Endothelial cell of umbilical vein (primary cell): ENCODE measurements around the gene KCNMA1. TPM values are rescaled to one million over a fixed set of nuclear protein-coding genes. Genes with fewer than 3 reads are reported as not detected.

ENCODE experiments used
- BruUV-seq: library from RNA; stranded (reverse); fragments of 400-500 nt; replicated peaks from 2 replicates; lab custom pipeline; 2021; lab: Mats Ljungman, UMichigan
- CTCF ChIA-PET: fragments of 300-600, 350-600 bp; sonication (Branson Sonifier 250); formaldehyde crosslinking; loops from one replicate; lab custom pipeline; 2021; ENCODE audit warnings: antibody characterized with exemption, inconsistent platforms; lab: Charles Lee
- POLR2A ChIA-PET: fragments of 300-600, 350-600 bp; sonication (Branson Sonifier 250); formaldehyde crosslinking; loops from one replicate; lab custom pipeline; 2021; ENCODE audit warnings: antibody characterized with exemption, inconsistent platforms; lab: Charles Lee
- DNase-seq: peaks from one replicate; pipeline ENCODE4 v3.0.0-alpha.2; 2011; ENCODE audit warnings: low read depth, low spot score
- FAIRE-seq: peaks from 2 replicates; lab custom pipeline; 2011; peaks lifted over from hg19 to GRCh38; lab: Jason Lieb, UNC
- H2AFZ ChIP-seq: 2 replicates; pipeline ENCODE4 v1.6.0; 2012; ENCODE audit warnings: low read depth, low read length, control low read depth, inconsistent platforms
- H3K27ac ChIP-seq: 2 replicates; pipeline ENCODE4 v1.5.1; 2011; ENCODE audit warnings: low read depth, mild to moderate bottlenecking, control low read depth, low read length, moderate library complexity; ENCODE audit not compliant: insufficient read depth
- H3K27me3 ChIP-seq, 2 experiments: 2 replicates each; pipeline versions ENCODE4 v1.6.0 to v1.6.1; 2011; ENCODE audit warnings: low read length in 2 of 2, mixed read lengths in 1 of 2; ENCODE audit not compliant: control insufficient read depth in 2 of 2, insufficient read depth in 2 of 2
- H3K36me3 ChIP-seq, 2 experiments: 2 replicates in 1 of 2; 3 replicates in 1 of 2; pipeline ENCODE4 v1.5.1; 2011; ENCODE audit warnings: low read length in 2 of 2, mild to moderate bottlenecking in 1 of 2, moderate library complexity in 1 of 2; ENCODE audit not compliant: control insufficient read depth in 2 of 2, insufficient read depth in 2 of 2; ENCODE audit errors: extremely low read depth in 1 of 2
- H3K4me1 ChIP-seq: 3 replicates; pipeline ENCODE4 v1.5.1; 2011; ENCODE audit warnings: mild to moderate bottlenecking, low read length; ENCODE audit not compliant: control insufficient read depth, insufficient read depth; ENCODE audit errors: extremely low read depth
- H3K4me2 ChIP-seq: 2 replicates; pipeline ENCODE4 v1.6.1; 2011; ENCODE audit warnings: low read length, control low read depth, mixed read lengths; ENCODE audit not compliant: insufficient read depth
- H3K4me3 ChIP-seq, 3 experiments: fragments of 200-600 bp in 1 of 3; sonication (generic), shearing (Covaris generic) in 1 of 3; replicated peaks in 1 of 3; 2 replicates each; pipeline ENCODE4 v1.5.1; 2011 to 2016; ENCODE audit warnings: control low read depth in 3 of 3, low read length in 3 of 3, mild to moderate bottlenecking in 2 of 3, inconsistent platforms in 1 of 3, low read depth in 1 of 3, moderate library complexity in 1 of 3; ENCODE audit not compliant: insufficient read depth in 1 of 3
- H3K79me2 ChIP-seq: 2 replicates; pipeline ENCODE4 v1.6.0; 2012; ENCODE audit warnings: low read length, inconsistent platforms; ENCODE audit not compliant: control insufficient read depth, insufficient read depth
- H3K9ac ChIP-seq: replicated peaks from 2 replicates; pipeline ENCODE3; 2011; ENCODE audit warnings: low read length, control low read depth; ENCODE audit not compliant: insufficient read depth; ENCODE audit errors: extremely low read depth
- H3K9me1 ChIP-seq: replicated peaks from 3 replicates; pipeline ENCODE4 v1.6.0; 2011; ENCODE audit warnings: mild to moderate bottlenecking, low read length; ENCODE audit not compliant: control insufficient read depth, insufficient read depth; ENCODE audit errors: extremely low read depth
- H3K9me3 ChIP-seq: replicated peaks from 2 replicates; pipeline ENCODE4 v1.5.1; 2012; ENCODE audit warnings: low read length, inconsistent platforms; ENCODE audit not compliant: control insufficient read depth, insufficient read depth
- H4K20me1 ChIP-seq: replicated peaks from 2 replicates; pipeline ENCODE3; 2011; ENCODE audit warnings: mild to moderate bottlenecking, low read length; ENCODE audit not compliant: control insufficient read depth, insufficient read depth; ENCODE audit errors: extremely low read depth
- EZH2 ChIP-seq: IDR thresholded peaks from 2 replicates; pipeline ENCODE4 v1.6.1; 2012; ENCODE audit warnings: borderline replicate concordance, low read depth, mild to moderate bottlenecking, moderate library complexity, low read length, inconsistent platforms; ENCODE audit not compliant: severe bottlenecking
- FOS ChIP-seq: IDR thresholded peaks from 2 replicates; pipeline ENCODE4 v1.6.1; 2011; ENCODE audit warnings: mild to moderate bottlenecking, low read length, moderate library complexity, borderline replicate concordance; ENCODE audit not compliant: insufficient read depth
- JUN ChIP-seq: IDR thresholded peaks from 2 replicates; pipeline ENCODE4 v1.6.1; 2011; ENCODE audit warnings: borderline replicate concordance, low read depth; ENCODE audit not compliant: insufficient read length, insufficient read depth
- MAX ChIP-seq: IDR thresholded peaks from 2 replicates; pipeline ENCODE4 v1.6.1; 2011; ENCODE audit not compliant: insufficient read depth, insufficient read length
- MYC ChIP-seq: IDR thresholded peaks from one replicate; pipeline ENCODE4 v1.6.1; 2011; ENCODE audit warnings: mild to moderate bottlenecking, low read depth, low read length
- POLR2A ChIP-seq: IDR thresholded peaks from 2 replicates; pipeline ENCODE4 v1.6.1; 2012; ENCODE audit warnings: low read depth, mild to moderate bottlenecking, control low read depth, low read length
- POLR2AphosphoS5 ChIP-seq: IDR thresholded peaks from 2 replicates; pipeline ENCODE4 v1.6.1; 2012; ENCODE audit warnings: low read depth, mild to moderate bottlenecking, control low read depth, low read length, moderate library complexity; ENCODE audit not compliant: insufficient read depth
- dilution Hi-C: fragments of 300-500 bp; cut with MboI; formaldehyde crosslinking; loops from one replicate; pipeline ENCODE4 v1.15.0; 2019; ENCODE audit warnings: low sequenced_read_pairs; ENCODE audit not compliant: extremely low pct_ligation_motif_present
- intact Hi-C: fragments of 100-400 bp; cut with micrococcal nuclease; formaldehyde crosslinking; loops from one replicate; pipeline ENCODE4 v1.10.0; 2022
- polyA plus RNA-seq, 4 experiments: library from polyadenylated mRNA; depleted of rRNA in 3 of 4; stranded (reverse) in 3 of 4; unstranded in 1 of 4; fragments of >200 nt; gene quantifications; 2 replicates each; pipeline versions ENCODE4 v1.2.1 to v1.2.3, GENCODE V29; 2011 to 2012; ENCODE audit warnings: missing spikeins in 1 of 4
- total RNA-seq: library from RNA; stranded (reverse); gene quantifications from 2 replicates; pipeline ENCODE4 v1.2.3, GENCODE V29; 2021
- TF ChIP-seq, protein P1 (sequence below), 2 donors: IDR thresholded peaks; 1 replicate in 1 of 2; 2 replicates in 1 of 2; pipeline ENCODE4 v1.5.1; 2011; ENCODE audit warnings: low read length in 2 of 2, mild to moderate bottlenecking in 2 of 2, moderate library complexity in 2 of 2, control low read depth in 1 of 2, inconsistent platforms in 1 of 2, low read depth in 1 of 2; ENCODE audit not compliant: insufficient read depth in 1 of 2; ENCODE audit errors: extremely low read depth in 1 of 2

Gene KCNMA1
- total and polyA plus RNA-seq, 2 donors (not counting 3 experiments of a cell fraction or from before 2014, with no cell fraction given) = 0.10 to 0.82 TPM

DNA sequence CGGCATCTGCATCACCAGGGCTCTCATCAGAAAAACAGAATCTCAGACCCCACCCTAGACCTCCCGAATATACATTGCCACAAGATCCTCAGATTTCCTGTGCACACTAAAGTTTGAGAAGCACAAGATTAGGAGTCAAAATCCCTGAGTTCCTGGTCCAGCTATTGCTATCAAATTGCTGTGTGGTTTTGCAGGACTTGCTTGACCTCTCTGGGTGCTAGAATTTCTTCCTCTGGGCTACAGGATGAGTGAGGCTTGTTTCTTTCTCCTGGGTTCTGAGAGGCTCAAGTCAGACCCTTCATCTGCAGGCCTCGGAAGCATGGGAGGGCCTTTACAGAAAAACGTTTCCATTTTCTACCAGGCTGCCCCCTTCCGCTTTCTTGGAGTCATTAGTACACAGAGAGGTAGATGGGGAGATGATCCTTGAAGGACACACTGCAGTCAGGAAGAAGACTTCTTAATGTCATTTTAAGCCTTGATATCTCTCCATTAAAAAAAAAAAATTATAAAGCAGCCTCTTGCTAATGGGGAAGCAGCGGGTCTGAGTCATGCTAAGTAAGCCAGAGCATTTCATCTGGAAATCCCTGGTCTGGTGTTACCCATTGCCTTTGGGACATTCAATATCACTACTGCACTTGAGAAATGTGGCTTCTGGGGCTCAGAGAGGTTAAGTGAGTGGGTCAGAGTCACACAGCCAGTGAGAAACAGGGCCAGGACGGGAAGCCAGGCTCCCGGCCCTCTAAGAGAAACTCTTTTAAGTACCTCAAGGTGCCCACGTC lies 173.5 kb downstream of the KCNMA1 start:
- BruUV-seq = no TSS peak
- no peak for FAIRE-seq
- no peaks in the 10 kb centered on the region for H3K9me1 ChIP-seq

More for the DNA sequence above, 173.5 kb downstream of the KCNMA1 start:
- no peak overlapping the region for H3K4me3 ChIP-seq
- ChIA-PET POLR2A (no interaction called here), CTCF (no interaction called here)
- H3K4me2 ChIP-seq = no peak overlapping the region
- no peaks in the 10 kb centered on the region for H4K20me1 ChIP-seq
- DNase-seq = no peak
- H2AFZ ChIP-seq = no peak overlapping the region
- no peaks in the 10 kb centered on the region for H3K27me3 ChIP-seq
- no peaks in the 10 kb centered on the region for H3K9me3 ChIP-seq
- intact Hi-C loops = no loop called here
- dilution Hi-C loops = no loop called here
- no peaks in the 10 kb centered on the region for H3K4me1 ChIP-seq
- no peak overlapping the region for H3K27ac ChIP-seq
- H3K36me3 ChIP-seq = no peaks in the 10 kb centered on the region
- H3K9ac ChIP-seq = no peak overlapping the region
- TF ChIP-seq MYC (no peak), FOS (no peak), POLR2AphosphoS5 (no peak), EZH2 (no peak), JUN (no peak), POLR2A (no peak), MAX (no peak)
- TF ChIP-seq, protein P1, sequence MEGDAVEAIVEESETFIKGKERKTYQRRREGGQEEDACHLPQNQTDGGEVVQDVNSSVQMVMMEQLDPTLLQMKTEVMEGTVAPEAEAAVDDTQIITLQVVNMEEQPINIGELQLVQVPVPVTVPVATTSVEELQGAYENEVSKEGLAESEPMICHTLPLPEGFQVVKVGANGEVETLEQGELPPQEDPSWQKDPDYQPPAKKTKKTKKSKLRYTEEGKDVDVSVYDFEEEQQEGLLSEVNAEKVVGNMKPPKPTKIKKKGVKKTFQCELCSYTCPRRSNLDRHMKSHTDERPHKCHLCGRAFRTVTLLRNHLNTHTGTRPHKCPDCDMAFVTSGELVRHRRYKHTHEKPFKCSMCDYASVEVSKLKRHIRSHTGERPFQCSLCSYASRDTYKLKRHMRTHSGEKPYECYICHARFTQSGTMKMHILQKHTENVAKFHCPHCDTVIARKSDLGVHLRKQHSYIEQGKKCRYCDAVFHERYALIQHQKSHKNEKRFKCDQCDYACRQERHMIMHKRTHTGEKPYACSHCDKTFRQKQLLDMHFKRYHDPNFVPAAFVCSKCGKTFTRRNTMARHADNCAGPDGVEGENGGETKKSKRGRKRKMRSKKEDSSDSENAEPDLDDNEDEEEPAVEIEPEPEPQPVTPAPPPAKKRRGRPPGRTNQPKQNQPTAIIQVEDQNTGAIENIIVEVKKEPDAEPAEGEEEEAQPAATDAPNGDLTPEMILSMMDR (IDR thresholded peaks at IDR 0.05; ENCODE audit: extremely low read depth in 1 of 2, insufficient read depth in 1 of 2, low read depth in 1 of 2, low read length in 2 of 2) = no peak
- H3K79me2 ChIP-seq = no peaks in the 10 kb centered on the region
